Measurements from ENCODE around the gene OAS2. TPM values are rescaled to one million over a fixed set of nuclear protein-coding genes. Genes with fewer than 3 reads are reported as not detected.

The OAS2 gene
- total and polyA plus RNA-seq, 10 donors = 21.0 to 71.4 (median 43.3) TPM

DNA sequence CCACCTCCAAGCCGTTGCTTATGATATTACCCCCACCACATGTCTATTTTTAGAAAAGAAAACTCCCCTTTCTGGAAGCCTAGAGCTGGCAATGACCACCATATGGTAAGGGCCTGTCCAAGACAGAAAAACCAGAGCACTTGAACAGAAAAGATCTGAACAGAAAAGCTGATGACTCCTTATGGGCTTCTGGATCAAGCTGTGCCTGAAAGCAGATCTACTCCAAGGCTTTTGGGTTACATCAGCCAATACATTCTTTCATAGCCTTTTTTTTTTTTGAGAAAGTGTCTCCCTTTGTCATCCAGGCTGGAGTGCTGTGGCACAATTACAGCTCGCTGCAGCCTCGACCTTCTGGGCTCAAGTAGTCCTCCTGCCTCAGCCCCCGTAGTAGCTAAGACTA is 16.8 kb upstream of the OAS2 start:
- intact Hi-C loops (cut with DNase I; ENCODE audit: low total_unique reads) = no loop called here
- Histone ChIP-seq H3K27ac (no peak overlapping the region), H3K4me1 (no peaks in the 10 kb centered on the region), H3K36me3 (peaks cover 3 to 100% (median 58%) of the 10 kb centered on the region in 6 donors), H3K4me3 (no peak overlapping the region), H3K27me3 (replicated peaks in 1 of 7) (no peaks in the 10 kb centered on the region), H3K9me3 (peaks cover 0 to 14% (median 3%) of the 10 kb centered on the region in 8 donors)
- TF ChIP-seq CTCF (IDR thresholded peaks at IDR 0.05 in 8 of 11, conservative IDR thresholded peaks at IDR 0.05 in 3 of 11) (no peak), POLR2A (IDR thresholded peaks at IDR 0.05) (no peak), POLR2AphosphoS5 (IDR thresholded peaks at IDR 0.05) (no peak)
- 86 to 98% (median 91%) methylated on average over 4 of the region's 4 CpGs for WGBS, 5 donors
- DNase-seq = no peak

DNA sequence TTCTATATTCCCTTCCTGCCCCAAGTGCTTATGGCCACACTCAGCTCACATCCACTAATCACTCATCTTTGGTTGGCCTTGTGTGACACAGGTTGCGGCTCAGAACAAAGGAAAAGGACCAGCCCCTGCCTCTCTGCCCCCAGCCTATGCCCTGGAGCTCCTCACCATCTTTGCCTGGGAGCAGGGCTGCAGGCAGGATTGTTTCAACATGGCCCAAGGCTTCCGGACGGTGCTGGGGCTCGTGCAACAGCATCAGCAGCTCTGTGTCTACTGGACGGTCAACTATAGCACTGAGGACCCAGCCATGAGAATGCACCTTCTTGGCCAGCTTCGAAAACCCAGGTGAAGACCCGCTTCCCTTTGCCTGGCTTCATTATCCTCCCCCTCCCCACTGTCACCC is 15.8 kb upstream of the OAS2 start:
- TF ChIP-seq CTCF (IDR thresholded peaks at IDR 0.05 in 8 of 11, conservative IDR thresholded peaks at IDR 0.05 in 3 of 11) (no peak), POLR2AphosphoS5 (IDR thresholded peaks at IDR 0.05) (no peak), POLR2A (IDR thresholded peaks at IDR 0.05) (no peak)
- intact Hi-C loops (cut with DNase I; ENCODE audit: low total_unique reads) = no loop called here
- no peaks in the 10 kb centered on the region for H3K27me3 ChIP-seq (replicated peaks in 1 of 7)
- no peak overlapping the region for H3K4me3 ChIP-seq
- WGBS, 5 donors = 96 to 100% (median 98%) methylated on average over 3 to 7 of the region's 7 CpGs
- H3K4me1 ChIP-seq = no peaks in the 10 kb centered on the region
- H3K9me3 ChIP-seq = peaks cover 0 to 9% (median 3%) of the 10 kb centered on the region in 8 donors
- no peak for DNase-seq
- no peak overlapping the region for H3K27ac ChIP-seq
- H3K36me3 ChIP-seq = peaks cover 3 to 100% (median 64%) of the 10 kb centered on the region in 6 donors

- intact Hi-C loops (cut with DNase I; ENCODE audit: low total_unique reads) = no loop called here
- Histone ChIP-seq H3K27me3 (replicated peaks in 1 of 7) (no peaks in the 10 kb centered on the region), H3K9me3 (peaks cover 0 to 8% (median 3%) of the 10 kb centered on the region in 8 donors), H3K4me1 (no peaks in the 10 kb centered on the region), H3K36me3 (peaks cover 3 to 100% (median 70%) of the 10 kb centered on the region in 6 donors), H3K27ac (no peak overlapping the region), H3K4me3 (no peak overlapping the region)
- no peak for DNase-seq
- TF ChIP-seq CTCF (IDR thresholded peaks at IDR 0.05 in 8 of 11, conservative IDR thresholded peaks at IDR 0.05 in 3 of 11) (no peak), POLR2AphosphoS5 (IDR thresholded peaks at IDR 0.05) (no peak)
- WGBS, 5 donors = 92 to 96% (median 95%) methylated on average over 10 to 14 of the region's 14 CpGs
Observed at GRCh38 chr12:112963227-112963861, 15.0 kb upstream of the OAS2 start.

- no peaks in the 10 kb centered on the region for H3K27me3 ChIP-seq (replicated peaks in 1 of 7)
- no peak for TF ChIP-seq POLR2A (IDR thresholded peaks at IDR 0.05)
- no peak for TF ChIP-seq CTCF (IDR thresholded peaks at IDR 0.05 in 8 of 11, conservative IDR thresholded peaks at IDR 0.05 in 3 of 11)
- TF ChIP-seq POLR2AphosphoS5 (IDR thresholded peaks at IDR 0.05) = no peak
- H3K9me3 ChIP-seq = peaks cover 0 to 4% (median under 1%) of the 10 kb centered on the region in 8 donors
- H3K4me3 ChIP-seq = no peak overlapping the region
- no peak for DNase-seq
- H3K4me1 ChIP-seq = no peaks in the 10 kb centered on the region
- H3K27ac ChIP-seq = no peak overlapping the region
- 91 to 99% (median 96%) methylated on average over 6 of the region's 6 CpGs for WGBS, 5 donors
- intact Hi-C loops (cut with DNase I; ENCODE audit: low total_unique reads) = no loop called here
- H3K36me3 ChIP-seq = peaks cover 3 to 100% (median 72%) of the 10 kb centered on the region in 6 donors
Observed at GRCh38 chr12:112964067-112964670, 14.2 kb upstream of the OAS2 start.
